Measurements from ENCODE around the gene ZNF575.
"Not testable (repeated sequence)": the region's sequence is repeated elsewhere in the genome, so short reads cannot be mapped to it uniquely, and the experiment has no call there.

The ZNF575 gene

GRCh38 chr19:43541920-43542650 is 9.1 kb downstream of the ZNF575 start:
- DNase-seq (ENCODE audit: low read depth in 2 of 2, low spot score in 1 of 2), result no peak

GRCh38 chr19:43544077-43544476 is 11.1 kb downstream of the ZNF575 start:
- no peak for DNase-seq (ENCODE audit: low read depth in 2 of 2, low spot score in 1 of 2)

GRCh38 chr19:43545276-43545675 is 12.3 kb downstream of the ZNF575 start:
- DNase-seq (ENCODE audit: low read depth in 2 of 2, low spot score in 1 of 2), result no peak

GRCh38 chr19:43545981-43546380 is 13.0 kb downstream of the ZNF575 start:
- DNase-seq (ENCODE audit: low read depth in 2 of 2, low spot score in 1 of 2), result no peak

- DNase-seq (ENCODE audit: low read depth in 2 of 2, low spot score in 1 of 2), result no peak
Measured at GRCh38 chr19:43546581-43546980, 13.6 kb downstream of the ZNF575 start.

- DNase-seq (ENCODE audit: low read depth in 2 of 2, low spot score in 1 of 2), result not testable (repeated sequence)
Measured at GRCh38 chr19:43547926-43548325, 14.9 kb downstream of the ZNF575 start.

- no peak for DNase-seq (ENCODE audit: low read depth in 2 of 2, low spot score in 1 of 2)
Measured at GRCh38 chr19:43548706-43549105, 15.7 kb downstream of the ZNF575 start.

- no peak for DNase-seq (ENCODE audit: low read depth in 2 of 2, low spot score in 1 of 2)
Measured at GRCh38 chr19:43551399-43552197, 18.6 kb downstream of the ZNF575 start.

GRCh38 chr19:43552198-43552450 is 19.1 kb downstream of the ZNF575 start:
- DNase-seq (ENCODE audit: low read depth in 2 of 2, low spot score in 1 of 2), result no peak

GRCh38 chr19:43552616-43553015 is 19.6 kb downstream of the ZNF575 start:
- DNase-seq (ENCODE audit: low read depth in 2 of 2, low spot score in 1 of 2), result no peak

- no peak for DNase-seq (ENCODE audit: low read depth in 2 of 2, low spot score in 1 of 2)
Measured at GRCh38 chr19:43553656-43554055, 20.7 kb downstream of the ZNF575 start.

GRCh38 chr19:43554317-43554895 is 21.4 kb downstream of the ZNF575 start:
- no peak for DNase-seq (ENCODE audit: low read depth in 2 of 2, low spot score in 1 of 2)

- peak; percentile 68 to 76 for DNase-seq (ENCODE audit: low read depth in 2 of 2, low spot score in 1 of 2)
Measured at GRCh38 chr19:43555185-43555770, 22.3 kb downstream of the ZNF575 start.

GRCh38 chr19:43560687-43561086 is 27.7 kb downstream of the ZNF575 start:
- no peak for DNase-seq (ENCODE audit: low read depth in 2 of 2, low spot score in 1 of 2)

- no peak for DNase-seq (ENCODE audit: low read depth in 2 of 2, low spot score in 1 of 2)
Measured at GRCh38 chr19:43561139-43561970, 28.4 kb downstream of the ZNF575 start.

- DNase-seq (ENCODE audit: low read depth in 2 of 2, low spot score in 1 of 2), result no peak
Measured at GRCh38 chr19:43562226-43562697, 29.3 kb downstream of the ZNF575 start.

GRCh38 chr19:43562698-43563241 is 29.8 kb downstream of the ZNF575 start:
- DNase-seq (ENCODE audit: low read depth in 2 of 2, low spot score in 1 of 2), result peak; percentile 48 to 68

- no peak for DNase-seq (ENCODE audit: low read depth in 2 of 2, low spot score in 1 of 2)
Measured at GRCh38 chr19:43563816-43564457, 30.9 kb downstream of the ZNF575 start.

- no peak for DNase-seq (ENCODE audit: low read depth in 2 of 2, low spot score in 1 of 2)
Measured at GRCh38 chr19:43564800-43565199, 31.8 kb downstream of the ZNF575 start.

- DNase-seq (ENCODE audit: low read depth in 2 of 2, low spot score in 1 of 2), result no peak
Measured at GRCh38 chr19:43569657-43570056, 36.7 kb downstream of the ZNF575 start.

Measured in stimulated activated CD8-positive, alpha-beta memory T cell treated with anti-CD3 and anti-CD28 coated beads, Interleukin-4, amount 100 ng/mL, for 4 hours (primary cell).